ENCODE results near the gene STYX. TPM values are rescaled to one million over a fixed set of nuclear protein-coding genes. Genes with fewer than 3 reads are reported as not detected.

The STYX gene
- total RNA-seq, 1 donor from 2014 or later, result 19.7 TPM

DNA sequence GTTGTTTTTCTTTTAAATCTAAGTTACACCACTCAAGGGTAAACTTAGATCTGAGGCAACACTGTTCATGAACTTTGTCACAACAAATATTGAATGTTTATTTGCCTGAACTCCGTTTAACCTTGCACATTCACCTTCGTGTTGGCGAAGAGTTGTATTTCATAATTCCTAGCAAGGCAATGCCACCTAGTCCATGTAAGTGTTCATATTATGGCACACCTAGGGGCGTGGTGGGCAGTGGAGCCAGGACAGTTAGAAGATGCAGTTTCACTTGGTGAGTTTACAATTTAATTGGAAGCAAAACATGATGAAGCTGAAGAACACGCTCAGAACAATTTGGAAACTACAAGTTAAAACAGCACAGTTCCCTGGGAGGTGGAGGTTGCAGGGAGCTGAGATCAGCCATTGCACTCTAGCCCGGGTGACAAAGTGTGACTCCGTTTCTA lies 91.9 kb downstream of the STYX start:
- no peaks in the 10 kb centered on the region for H3K9me3 Mint-ChIP-seq
- no peak overlapping the region for H3K27ac Mint-ChIP-seq
- H3K36me3 Mint-ChIP-seq (ENCODE audit: low read depth), result no peaks in the 10 kb centered on the region
- H3K27me3 Mint-ChIP-seq, result peaks cover 13% of the 10 kb centered on the region
- H3K4me3 Mint-ChIP-seq, result no peak overlapping the region
- peaks cover 5% of the 10 kb centered on the region for H3K4me1 Mint-ChIP-seq
- intact Hi-C loops (cut with micrococcal nuclease), result loop anchor here (2.0 to 10.0 kb wide), 3 partner anchors 233 to 1353 kb away; no protein-coding TSS in a partner anchor
- DNase-seq, result no peak

DNA sequence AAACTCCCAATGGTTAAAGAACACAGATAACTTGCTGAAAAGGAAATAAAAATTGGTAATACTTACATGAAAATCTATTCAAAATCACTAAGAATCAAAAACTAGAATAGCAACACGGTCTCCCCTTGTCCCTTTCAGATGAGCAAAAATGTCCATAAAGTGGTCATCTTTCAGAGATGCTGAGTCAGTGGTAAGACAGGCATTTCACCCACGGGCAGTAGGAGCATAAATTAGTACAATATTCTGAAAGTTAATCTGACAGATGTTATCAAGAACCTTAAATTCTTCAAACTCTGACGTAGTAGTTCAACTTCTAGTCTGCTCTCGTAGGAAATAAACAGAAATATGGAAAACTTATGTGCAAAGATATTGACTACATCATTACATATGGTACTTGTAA lies 94.5 kb downstream of the STYX start:
- Mint-ChIP-seq H3K36me3 (ENCODE audit: low read depth) (no peaks in the 10 kb centered on the region), H3K27ac (no peak overlapping the region), H3K9me3 (no peaks in the 10 kb centered on the region), H3K27me3 (peaks cover 9% of the 10 kb centered on the region), H3K4me3 (no peak overlapping the region), H3K4me1 (peaks cover 5% of the 10 kb centered on the region)
- intact Hi-C loops (cut with micrococcal nuclease), result loop anchor here (10.0 kb wide), 2 partner anchors 360 to 1350 kb away; no protein-coding TSS in a partner anchor
- no peak for DNase-seq

Other genes with a start within 250 kb of the STYX start
- gene TXNDC16, start 177.7 kb upstream of the STYX start, total RNA-seq, result 4.7 and 6.2 TPM in 2 replicates
- gene GPR137C, start 177.3 kb upstream of the STYX start, total RNA-seq, result 0.07 and 0.24 TPM in 2 replicates
- 170 and 171 TPM in 2 replicates for gene ERO1A, start 34.6 kb upstream of the STYX start, total RNA-seq
- 142 and 143 TPM in 2 replicates for gene PSMC6, start 23.0 kb upstream of the STYX start, total RNA-seq
- gene GNPNAT1, start 61.4 kb downstream of the STYX start, total RNA-seq, result 30.6 and 32.4 TPM in 2 replicates
- 1.5 and 1.6 TPM in 2 replicates for gene FERMT2, start 220.9 kb downstream of the STYX start, total RNA-seq